Neural cell (in vitro differentiated cells): ENCODE data around the gene RPL15. TPM values are rescaled to one million over a fixed set of nuclear protein-coding genes. Genes with fewer than 3 reads are reported as not detected.

Experiments used
- H2AFZ ChIP-seq: fragments of 200-600, 300-800 bp; sonication (generic), shearing (Covaris generic); 2 replicates; pipeline ENCODE4 v1.6.0; 2014; ENCODE audit warnings: low read depth, mild to moderate bottlenecking, antibody characterized with exemption, low read length, moderate library complexity
- H3F3A ChIP-seq: fragments of 200-600 bp; shearing (Covaris generic); 2 replicates; pipeline ENCODE4 v1.6.1; 2016; ENCODE audit warnings: mild to moderate bottlenecking, moderate library complexity, mixed read lengths, antibody characterized with exemption, low read length; ENCODE audit not compliant: insufficient read depth, poor library complexity, severe bottlenecking
- H3K27ac ChIP-seq: fragments of 200-600, 300-800 bp; sonication (generic), shearing (Covaris generic); 2 replicates; pipeline ENCODE4 v1.5.1; 2014; ENCODE audit warnings: mild to moderate bottlenecking, low read length, moderate library complexity
- H3K27me3 ChIP-seq: fragments of 300-800, 200-600 bp; sonication (generic), shearing (Covaris generic); 2 replicates; pipeline ENCODE4 v1.6.0; 2014; ENCODE audit warnings: mild to moderate bottlenecking, low read depth, low read length, moderate library complexity; ENCODE audit not compliant: insufficient read depth
- H3K36me3 ChIP-seq: fragments of 300-800, 200-600 bp; sonication (generic), shearing (Covaris generic); 2 replicates; pipeline ENCODE4 v1.5.1; 2014; ENCODE audit warnings: mild to moderate bottlenecking, antibody characterized with exemption, low read length, moderate library complexity; ENCODE audit not compliant: insufficient read depth
- H3K4me2 ChIP-seq: fragments of 300-800, 200-600 bp; sonication (generic), shearing (Covaris generic); 2 replicates; pipeline ENCODE4 v1.6.0; 2014; ENCODE audit warnings: mild to moderate bottlenecking, low read length
- H3K4me3 ChIP-seq: fragments of 300-800, 200-600 bp; sonication (generic), shearing (Covaris generic); 2 replicates; pipeline ENCODE4 v1.5.1; 2014; ENCODE audit warnings: mild to moderate bottlenecking, low read length, moderate library complexity
- H3K79me2 ChIP-seq: fragments of 200-600 bp; shearing (Covaris generic); replicated peaks from 2 replicates; pipeline ENCODE4 v1.6.0; 2014; ENCODE audit warnings: mild to moderate bottlenecking, low read length, moderate library complexity; ENCODE audit not compliant: insufficient read depth
- H3K9ac ChIP-seq: fragments of 300-800, 200-600 bp; sonication (generic), shearing (Covaris generic); 2 replicates; pipeline ENCODE4 v1.6.1; 2016; ENCODE audit warnings: mild to moderate bottlenecking, low read length, mixed read lengths
- H3K9me2 ChIP-seq: fragments of 200-600 bp; shearing (Covaris generic); 2 replicates; pipeline ENCODE4 v1.6.1; 2016; ENCODE audit warnings: mild to moderate bottlenecking, low read length, mixed read lengths; ENCODE audit not compliant: insufficient read depth
- H3K9me3 ChIP-seq: fragments of 200-600, 300-800 bp; sonication (generic), shearing (Covaris generic); 2 replicates; pipeline ENCODE4 v1.6.1; 2016; ENCODE audit warnings: mild to moderate bottlenecking, mixed run types, low read length, moderate library complexity, mixed read lengths
- H4K20me1 ChIP-seq: fragments of 200-600 bp; shearing (Covaris generic); 2 replicates; pipeline ENCODE4 v1.6.1; 2016; ENCODE audit warnings: mild to moderate bottlenecking, mixed run types; ENCODE audit not compliant: insufficient read depth
- EP300 ChIP-seq: fragments of 450-650 bp; conservative IDR thresholded peaks from 2 replicates; pipeline ENCODE4 v1.6.1; 2014; ENCODE audit warnings: antibody characterized with exemption, mild to moderate bottlenecking, moderate library complexity; ENCODE audit not compliant: poor library complexity, severe bottlenecking
- EZH2 ChIP-seq: fragments of 200-600, 300-800 bp; shearing (Covaris generic), sonication (generic); IDR thresholded peaks from 2 replicates; pipeline ENCODE4 v1.6.1; 2014; ENCODE audit warnings: antibody characterized with exemption, low read length, borderline replicate concordance, mild to moderate bottlenecking; ENCODE audit not compliant: insufficient read depth, poor library complexity, severe bottlenecking
- MXI1 ChIP-seq: fragments of 450-650 bp; conservative IDR thresholded peaks from 2 replicates; pipeline ENCODE4 v1.6.1; 2014; ENCODE audit warnings: antibody characterized with exemption, mild to moderate bottlenecking; ENCODE audit not compliant: poor library complexity, severe bottlenecking
- POLR2AphosphoS5 ChIP-seq: IDR thresholded peaks from 2 replicates; pipeline ENCODE4 v1.6.1; 2012
- RAD21 ChIP-seq: fragments of 450-650 bp; conservative IDR thresholded peaks from 2 replicates; pipeline ENCODE4 v1.6.1; 2014; ENCODE audit warnings: antibody characterized with exemption, mild to moderate bottlenecking, moderate library complexity
- SMC3 ChIP-seq: fragments of 450-650 bp; conservative IDR thresholded peaks from 2 replicates; pipeline ENCODE4 v1.6.1; 2014; ENCODE audit warnings: antibody characterized with exemption, mild to moderate bottlenecking, moderate library complexity; ENCODE audit not compliant: poor library complexity
- TAF1 ChIP-seq: IDR thresholded peaks from 2 replicates; pipeline ENCODE4 v1.6.1; 2012; ENCODE audit warnings: low read depth
- polyA plus RNA-seq: library from polyadenylated mRNA; depleted of rRNA; stranded (reverse); fragments of >200 nt; gene quantifications from 2 replicates; pipeline ENCODE4 v1.2.3, GENCODE V29; 2014
- TF ChIP-seq, protein P1 (sequence below): IDR thresholded peaks from 2 replicates; pipeline ENCODE4 v1.6.1; 2012; ENCODE audit warnings: borderline replicate concordance
- TF ChIP-seq, protein P2 (sequence below): fragments of 450-650 bp; IDR thresholded peaks from 2 replicates; pipeline ENCODE4 v1.5.1; 2014; ENCODE audit warnings: antibody characterized with exemption, mild to moderate bottlenecking, moderate library complexity; ENCODE audit not compliant: poor library complexity, severe bottlenecking

RPL15 gene
- polyA plus RNA-seq, 1 donor from 2014 or later = 3,247 TPM

DNA sequence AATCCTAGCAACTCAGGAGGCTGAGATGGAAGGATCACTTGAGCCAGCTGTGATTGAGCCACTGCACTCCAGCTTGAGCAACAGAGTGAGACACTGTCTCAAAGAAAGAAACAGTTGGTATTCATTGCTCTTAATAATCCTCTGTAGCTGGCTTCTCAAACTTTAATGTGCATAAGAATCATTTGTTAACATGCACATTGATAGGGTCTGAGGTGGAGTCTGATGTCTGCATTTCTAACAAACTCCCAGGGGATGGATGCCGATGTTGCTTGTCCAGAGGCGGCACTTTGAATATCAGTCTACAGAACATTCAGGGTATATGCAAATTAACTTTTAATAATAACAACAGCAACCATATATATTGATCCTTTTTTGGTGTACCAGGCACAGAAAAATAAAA lies 40.0 kb upstream of the RPL15 start:
- no peak overlapping the region for H3K4me3 ChIP-seq
- H3F3A ChIP-seq = no peaks in the 10 kb centered on the region
- no peak overlapping the region for H3K4me2 ChIP-seq
- H4K20me1 ChIP-seq = no peaks in the 10 kb centered on the region
- peaks cover 5% of the 10 kb centered on the region for H3K36me3 ChIP-seq
- H3K9me2 ChIP-seq = no peaks in the 10 kb centered on the region
- TF ChIP-seq, protein P1, sequence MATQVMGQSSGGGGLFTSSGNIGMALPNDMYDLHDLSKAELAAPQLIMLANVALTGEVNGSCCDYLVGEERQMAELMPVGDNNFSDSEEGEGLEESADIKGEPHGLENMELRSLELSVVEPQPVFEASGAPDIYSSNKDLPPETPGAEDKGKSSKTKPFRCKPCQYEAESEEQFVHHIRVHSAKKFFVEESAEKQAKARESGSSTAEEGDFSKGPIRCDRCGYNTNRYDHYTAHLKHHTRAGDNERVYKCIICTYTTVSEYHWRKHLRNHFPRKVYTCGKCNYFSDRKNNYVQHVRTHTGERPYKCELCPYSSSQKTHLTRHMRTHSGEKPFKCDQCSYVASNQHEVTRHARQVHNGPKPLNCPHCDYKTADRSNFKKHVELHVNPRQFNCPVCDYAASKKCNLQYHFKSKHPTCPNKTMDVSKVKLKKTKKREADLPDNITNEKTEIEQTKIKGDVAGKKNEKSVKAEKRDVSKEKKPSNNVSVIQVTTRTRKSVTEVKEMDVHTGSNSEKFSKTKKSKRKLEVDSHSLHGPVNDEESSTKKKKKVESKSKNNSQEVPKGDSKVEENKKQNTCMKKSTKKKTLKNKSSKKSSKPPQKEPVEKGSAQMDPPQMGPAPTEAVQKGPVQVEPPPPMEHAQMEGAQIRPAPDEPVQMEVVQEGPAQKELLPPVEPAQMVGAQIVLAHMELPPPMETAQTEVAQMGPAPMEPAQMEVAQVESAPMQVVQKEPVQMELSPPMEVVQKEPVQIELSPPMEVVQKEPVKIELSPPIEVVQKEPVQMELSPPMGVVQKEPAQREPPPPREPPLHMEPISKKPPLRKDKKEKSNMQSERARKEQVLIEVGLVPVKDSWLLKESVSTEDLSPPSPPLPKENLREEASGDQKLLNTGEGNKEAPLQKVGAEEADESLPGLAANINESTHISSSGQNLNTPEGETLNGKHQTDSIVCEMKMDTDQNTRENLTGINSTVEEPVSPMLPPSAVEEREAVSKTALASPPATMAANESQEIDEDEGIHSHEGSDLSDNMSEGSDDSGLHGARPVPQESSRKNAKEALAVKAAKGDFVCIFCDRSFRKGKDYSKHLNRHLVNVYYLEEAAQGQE = no peak
- TF ChIP-seq POLR2AphosphoS5 = no peak
- no peak for TF ChIP-seq RAD21
- TF ChIP-seq, protein P2, sequence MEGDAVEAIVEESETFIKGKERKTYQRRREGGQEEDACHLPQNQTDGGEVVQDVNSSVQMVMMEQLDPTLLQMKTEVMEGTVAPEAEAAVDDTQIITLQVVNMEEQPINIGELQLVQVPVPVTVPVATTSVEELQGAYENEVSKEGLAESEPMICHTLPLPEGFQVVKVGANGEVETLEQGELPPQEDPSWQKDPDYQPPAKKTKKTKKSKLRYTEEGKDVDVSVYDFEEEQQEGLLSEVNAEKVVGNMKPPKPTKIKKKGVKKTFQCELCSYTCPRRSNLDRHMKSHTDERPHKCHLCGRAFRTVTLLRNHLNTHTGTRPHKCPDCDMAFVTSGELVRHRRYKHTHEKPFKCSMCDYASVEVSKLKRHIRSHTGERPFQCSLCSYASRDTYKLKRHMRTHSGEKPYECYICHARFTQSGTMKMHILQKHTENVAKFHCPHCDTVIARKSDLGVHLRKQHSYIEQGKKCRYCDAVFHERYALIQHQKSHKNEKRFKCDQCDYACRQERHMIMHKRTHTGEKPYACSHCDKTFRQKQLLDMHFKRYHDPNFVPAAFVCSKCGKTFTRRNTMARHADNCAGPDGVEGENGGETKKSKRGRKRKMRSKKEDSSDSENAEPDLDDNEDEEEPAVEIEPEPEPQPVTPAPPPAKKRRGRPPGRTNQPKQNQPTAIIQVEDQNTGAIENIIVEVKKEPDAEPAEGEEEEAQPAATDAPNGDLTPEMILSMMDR = no peak
- TF ChIP-seq MXI1 = no peak
- TF ChIP-seq EP300 = no peak
- TF ChIP-seq EZH2 = no peak
- TF ChIP-seq TAF1 = no peak
- TF ChIP-seq SMC3 = no peak
- no peak overlapping the region for H3K9ac ChIP-seq
- no peak overlapping the region for H3K27ac ChIP-seq
- no peaks in the 10 kb centered on the region for H3K9me3 ChIP-seq
- no peaks in the 10 kb centered on the region for H3K27me3 ChIP-seq
- H3K79me2 ChIP-seq = no peaks in the 10 kb centered on the region
- no peak overlapping the region for H2AFZ ChIP-seq

GRCh38 chr3:23877329-23877980 lies 39.5 kb upstream of the RPL15 start:
- Histone ChIP-seq H3K4me2 (no peak overlapping the region), H3K9ac (no peak overlapping the region), H3K36me3 (peaks cover 5% of the 10 kb centered on the region), H3K9me3 (no peaks in the 10 kb centered on the region), H3K4me3 (no peak overlapping the region), H2AFZ (no peak overlapping the region), H3K79me2 (no peaks in the 10 kb centered on the region), H3K27ac (no peak overlapping the region), H4K20me1 (no peaks in the 10 kb centered on the region), H3K9me2 (no peaks in the 10 kb centered on the region), H3K27me3 (no peaks in the 10 kb centered on the region), H3F3A (no peaks in the 10 kb centered on the region)
- TF ChIP-seq EZH2 = no peak
- no peak for TF ChIP-seq SMC3
- TF ChIP-seq POLR2AphosphoS5 = no peak
- TF ChIP-seq MXI1 = no peak
- no peak for TF ChIP-seq TAF1
- TF ChIP-seq EP300 = no peak
- TF ChIP-seq RAD21 = no peak
- TF ChIP-seq, protein P2 = no peak
- TF ChIP-seq, protein P1 = no peak
